GM12878 (cell line): ENCODE data around the gene KIF4B.

ENCODE experiments used
- FOXK2 ChIP-seq: fragments of 450-650 bp; IDR thresholded peaks from 2 replicates; pipeline ENCODE4 v1.6.1; 2017; ENCODE audit warnings: mild to moderate bottlenecking, moderate library complexity
- NR2C1 ChIP-seq: fragments of 450-650 bp; IDR thresholded peaks from 2 replicates; pipeline ENCODE4 v1.6.1; 2017; ENCODE audit warnings: antibody characterized with exemption, mild to moderate bottlenecking, moderate library complexity
- TF ChIP-seq, protein P1 (sequence below), 3 experiments: IDR thresholded peaks in 2 of 3; conservative IDR thresholded peaks in 1 of 3; 2 replicates each; pipeline ENCODE4 v1.5.1; 2011; ENCODE audit warnings: low read depth in 3 of 3, low read length in 3 of 3, mild to moderate bottlenecking in 3 of 3, control low read depth in 2 of 3, moderate library complexity in 2 of 3, inconsistent platforms in 1 of 3, mixed read lengths in 1 of 3; ENCODE audit not compliant: control insufficient read depth in 2 of 3, insufficient read depth in 1 of 3; ENCODE audit errors: extremely low read depth in 1 of 3

DNA sequence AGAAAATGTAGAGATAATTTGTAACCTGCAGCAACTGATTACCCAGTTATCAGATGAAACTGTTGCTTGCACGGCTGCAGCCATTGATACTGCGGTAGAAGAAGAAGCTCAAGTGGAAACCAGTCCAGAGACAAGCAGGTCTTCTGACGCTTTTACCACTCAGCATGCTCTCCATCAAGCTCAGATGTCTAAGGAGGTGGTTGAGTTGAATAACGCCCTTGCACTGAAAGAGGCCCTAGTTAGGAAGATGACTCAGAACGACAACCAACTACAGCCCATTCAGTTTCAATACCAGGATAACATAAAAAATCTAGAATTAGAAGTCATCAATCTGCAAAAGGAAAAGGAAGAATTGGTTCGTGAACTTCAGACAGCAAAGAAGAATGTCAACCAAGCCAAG lies 1.7 kb downstream of the KIF4B start:
- TF ChIP-seq NR2C1, result no peak
- TF ChIP-seq, protein P1, sequence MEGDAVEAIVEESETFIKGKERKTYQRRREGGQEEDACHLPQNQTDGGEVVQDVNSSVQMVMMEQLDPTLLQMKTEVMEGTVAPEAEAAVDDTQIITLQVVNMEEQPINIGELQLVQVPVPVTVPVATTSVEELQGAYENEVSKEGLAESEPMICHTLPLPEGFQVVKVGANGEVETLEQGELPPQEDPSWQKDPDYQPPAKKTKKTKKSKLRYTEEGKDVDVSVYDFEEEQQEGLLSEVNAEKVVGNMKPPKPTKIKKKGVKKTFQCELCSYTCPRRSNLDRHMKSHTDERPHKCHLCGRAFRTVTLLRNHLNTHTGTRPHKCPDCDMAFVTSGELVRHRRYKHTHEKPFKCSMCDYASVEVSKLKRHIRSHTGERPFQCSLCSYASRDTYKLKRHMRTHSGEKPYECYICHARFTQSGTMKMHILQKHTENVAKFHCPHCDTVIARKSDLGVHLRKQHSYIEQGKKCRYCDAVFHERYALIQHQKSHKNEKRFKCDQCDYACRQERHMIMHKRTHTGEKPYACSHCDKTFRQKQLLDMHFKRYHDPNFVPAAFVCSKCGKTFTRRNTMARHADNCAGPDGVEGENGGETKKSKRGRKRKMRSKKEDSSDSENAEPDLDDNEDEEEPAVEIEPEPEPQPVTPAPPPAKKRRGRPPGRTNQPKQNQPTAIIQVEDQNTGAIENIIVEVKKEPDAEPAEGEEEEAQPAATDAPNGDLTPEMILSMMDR (IDR thresholded peaks at IDR 0.05 in 2 of 3, conservative IDR thresholded peaks at IDR 0.05 in 1 of 3; ENCODE audit: control insufficient read depth in 2 of 3, extremely low read depth in 1 of 3, insufficient read depth in 1 of 3, low read depth in 3 of 3, low read length in 3 of 3), result no peak
- TF ChIP-seq FOXK2, result no peak
